GM13977 (cell line): ENCODE data around the gene THOP1.

Source experiments
- DNase-seq: peaks from one replicate; pipeline ENCODE4 v3.0.0; 2012; ENCODE audit warnings: low spot score
- in situ Hi-C: fragments of 300-500 bp; cut with MboI; formaldehyde crosslinking; loops from one replicate; pipeline ENCODE4 v1.12.0; 2022; ENCODE audit warnings: low sequenced_read_pairs, low pct_unique_long_range_greater_than_20kb, mixed read lengths, inconsistent platforms; ENCODE audit not compliant: unreplicated experiment
- TF ChIP-seq, protein P1 (sequence below): IDR thresholded peaks from 2 replicates; pipeline ENCODE4 v1.5.1; 2012; ENCODE audit warnings: mild to moderate bottlenecking, control low read depth; ENCODE audit not compliant: insufficient read depth; ENCODE audit errors: extremely low read depth, missing control alignments

Gene THOP1

DNA sequence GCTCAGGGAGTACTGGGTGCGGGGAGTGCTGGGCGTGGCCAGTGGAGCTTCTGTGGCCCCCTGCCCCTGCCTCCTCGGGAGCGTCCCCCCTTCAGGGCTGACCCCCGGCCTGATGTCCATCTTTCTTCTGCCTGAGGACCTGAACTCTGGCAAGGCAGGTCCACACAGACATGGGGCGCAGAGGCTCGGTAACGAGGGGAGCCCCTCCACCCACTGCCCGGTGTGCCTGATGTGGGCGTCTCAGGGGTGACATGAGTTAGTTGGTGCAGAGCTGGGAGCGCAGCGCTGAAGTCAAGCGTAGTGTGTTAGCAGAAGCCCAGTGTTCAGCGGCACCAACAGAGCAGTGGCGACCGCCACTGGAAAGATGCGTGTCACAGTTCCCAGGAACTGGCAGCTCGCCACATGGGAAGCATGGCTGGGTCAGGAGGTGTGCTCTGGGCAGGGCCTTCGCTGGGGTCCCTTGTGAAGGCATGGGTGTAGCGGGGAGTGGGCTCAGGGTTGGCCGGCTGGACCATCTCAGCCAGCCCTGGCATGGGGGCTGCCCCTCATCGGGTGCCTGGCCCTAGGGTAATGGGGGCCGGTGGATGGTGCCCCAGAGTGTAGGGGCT is 11.5 kb downstream of the THOP1 start:
- TF ChIP-seq, protein P1, sequence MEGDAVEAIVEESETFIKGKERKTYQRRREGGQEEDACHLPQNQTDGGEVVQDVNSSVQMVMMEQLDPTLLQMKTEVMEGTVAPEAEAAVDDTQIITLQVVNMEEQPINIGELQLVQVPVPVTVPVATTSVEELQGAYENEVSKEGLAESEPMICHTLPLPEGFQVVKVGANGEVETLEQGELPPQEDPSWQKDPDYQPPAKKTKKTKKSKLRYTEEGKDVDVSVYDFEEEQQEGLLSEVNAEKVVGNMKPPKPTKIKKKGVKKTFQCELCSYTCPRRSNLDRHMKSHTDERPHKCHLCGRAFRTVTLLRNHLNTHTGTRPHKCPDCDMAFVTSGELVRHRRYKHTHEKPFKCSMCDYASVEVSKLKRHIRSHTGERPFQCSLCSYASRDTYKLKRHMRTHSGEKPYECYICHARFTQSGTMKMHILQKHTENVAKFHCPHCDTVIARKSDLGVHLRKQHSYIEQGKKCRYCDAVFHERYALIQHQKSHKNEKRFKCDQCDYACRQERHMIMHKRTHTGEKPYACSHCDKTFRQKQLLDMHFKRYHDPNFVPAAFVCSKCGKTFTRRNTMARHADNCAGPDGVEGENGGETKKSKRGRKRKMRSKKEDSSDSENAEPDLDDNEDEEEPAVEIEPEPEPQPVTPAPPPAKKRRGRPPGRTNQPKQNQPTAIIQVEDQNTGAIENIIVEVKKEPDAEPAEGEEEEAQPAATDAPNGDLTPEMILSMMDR: no peak
- no peak for DNase-seq
- in situ Hi-C loops: no loop called here

DNA sequence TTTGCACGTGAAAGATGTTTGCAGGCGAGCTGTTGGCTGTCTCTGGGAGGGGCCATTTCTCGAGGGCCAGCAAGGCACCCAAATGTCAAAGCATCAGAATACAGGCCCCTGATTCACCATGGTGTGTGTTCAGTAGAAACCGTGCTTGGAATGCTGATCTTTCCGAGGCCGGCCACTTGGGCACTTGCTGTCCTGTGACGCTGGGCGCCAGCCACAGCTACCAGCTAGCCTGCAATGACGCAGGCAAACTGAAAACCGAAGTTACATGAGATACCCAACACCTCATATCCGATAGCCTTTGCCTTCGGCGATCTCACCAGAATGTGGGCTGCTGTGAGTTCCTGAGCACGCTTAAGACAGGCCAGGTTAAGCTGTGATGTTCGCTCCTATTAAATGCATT is 12.0 kb downstream of the THOP1 start:
- DNase-seq: no peak
- in situ Hi-C loops: no loop called here
- TF ChIP-seq, protein P1: no peak

DNA sequence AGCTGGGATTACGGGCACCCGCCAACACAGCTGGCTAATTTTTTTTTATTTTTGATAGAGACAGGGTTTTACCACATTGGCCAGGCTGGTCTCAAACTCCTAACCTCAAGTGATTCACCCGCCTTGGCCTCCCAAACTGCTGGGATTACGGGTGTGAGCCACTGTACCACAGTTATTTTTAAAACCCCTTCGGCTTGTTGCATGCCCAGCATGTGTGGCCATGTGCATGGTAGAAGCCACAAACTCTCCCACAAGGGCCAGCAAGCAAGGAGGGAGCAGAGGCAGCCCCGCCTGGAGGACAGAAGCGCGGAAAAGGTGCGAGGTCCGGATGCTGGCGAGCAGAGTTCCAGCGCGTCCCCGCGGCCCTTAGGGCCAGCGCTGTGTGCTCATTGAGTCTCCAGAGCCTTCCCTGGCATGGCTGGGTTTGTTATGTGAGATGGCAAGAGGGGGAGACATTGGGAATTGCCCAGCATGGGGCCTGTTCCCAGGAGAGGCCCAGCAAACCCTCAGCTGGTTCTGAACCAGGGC is 12.9 kb downstream of the THOP1 start:
- TF ChIP-seq, protein P1: no peak
- in situ Hi-C loops: no loop called here
- no peak for DNase-seq

DNA sequence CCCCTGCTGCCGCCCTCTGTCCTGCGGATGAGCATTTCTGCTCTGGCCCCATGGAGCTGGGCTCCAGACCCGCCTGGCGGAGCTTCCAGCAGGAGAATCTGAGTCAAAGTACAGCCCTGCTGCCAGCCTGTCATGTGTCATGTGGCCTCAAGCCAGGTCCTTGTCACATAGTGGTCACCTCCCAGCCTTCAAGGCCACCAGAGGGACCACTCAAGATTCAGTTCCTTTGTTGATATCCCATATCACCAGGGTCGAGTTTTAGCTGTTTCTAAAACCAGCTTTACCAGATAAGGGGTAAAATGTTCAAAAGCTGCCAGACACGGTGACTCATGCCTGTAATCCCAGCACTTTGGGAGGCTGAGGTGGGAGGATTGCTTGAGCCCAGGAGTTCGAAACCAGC is 13.4 kb downstream of the THOP1 start:
- DNase-seq: no peak
- TF ChIP-seq, protein P1: no peak
- in situ Hi-C loops: no loop called here

DNA sequence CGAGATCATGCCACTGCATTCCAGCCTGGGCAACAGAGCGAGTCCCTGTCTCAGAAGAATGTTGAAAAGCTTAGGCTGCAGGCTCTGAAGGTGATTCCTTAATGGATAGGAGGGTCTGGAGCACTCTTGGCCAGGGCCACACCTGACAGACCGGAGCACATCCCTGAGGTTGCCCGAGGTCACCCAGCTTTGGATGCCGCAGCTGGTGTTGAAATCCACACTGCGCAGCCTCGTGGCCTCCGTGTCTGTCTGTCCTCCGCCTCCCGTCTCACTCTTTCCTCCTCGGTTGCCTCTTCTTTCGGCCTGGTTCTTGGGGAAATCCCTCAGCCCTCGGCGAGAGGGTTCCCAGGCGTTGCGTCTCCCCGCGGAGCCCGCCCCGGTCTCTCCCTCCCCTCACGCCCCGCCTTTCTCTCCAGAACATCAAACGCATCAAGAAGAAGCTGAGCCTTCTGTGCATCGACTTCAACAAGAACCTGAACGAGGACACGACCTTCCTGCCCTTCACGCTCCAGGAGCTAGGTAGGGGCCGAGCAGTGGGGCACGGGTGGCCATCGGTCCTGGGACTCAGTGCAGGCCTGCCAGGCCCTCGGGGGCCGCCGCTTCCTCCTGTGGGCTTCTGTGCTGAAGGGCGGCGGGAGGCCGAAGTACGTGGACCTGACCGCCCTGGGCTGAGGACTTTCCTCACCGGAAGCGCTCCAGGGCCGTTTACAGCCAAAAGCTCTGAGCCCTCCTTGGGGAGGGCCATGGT is 14.1 kb downstream of the THOP1 start:
- TF ChIP-seq, protein P1: no peak
- DNase-seq: no peak
- in situ Hi-C loops: no loop called here

DNA sequence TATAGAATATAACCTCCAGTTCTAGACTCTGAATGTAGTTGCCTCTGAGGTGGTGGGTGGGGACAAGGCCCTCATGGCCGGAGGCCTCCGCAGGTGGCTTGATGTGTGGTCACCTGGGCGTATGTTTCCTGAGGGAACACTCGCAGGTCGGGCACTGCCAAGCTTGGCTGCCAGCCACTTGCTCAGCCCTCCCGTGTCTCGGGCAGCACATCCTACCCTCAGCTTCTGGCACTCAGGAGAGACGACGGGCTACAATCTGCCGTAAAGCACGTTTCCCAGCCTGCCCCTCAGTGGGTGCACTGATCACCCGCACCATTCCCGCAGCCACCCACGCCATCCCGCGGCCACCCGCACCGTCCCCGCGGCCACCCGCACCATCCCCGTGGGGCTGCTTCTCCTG is 15.2 kb downstream of the THOP1 start:
- no peak for DNase-seq
- TF ChIP-seq, protein P1: no peak
- in situ Hi-C loops: no loop called here
